Ovary (tissue), 9 donors: ENCODE data around the gene NFKBIE. TPM values are rescaled to one million over a fixed set of nuclear protein-coding genes. Genes with fewer than 3 reads are reported as not detected.
A peak's percentile ranks its signal among the peaks of the same experiment; 100 is the strongest.

Experiments used
- DNase-seq, 5 donors: peaks; one replicate each; pipeline ENCODE4 v3.0.0-alpha.2; 2019 to 2020
- H3K27ac ChIP-seq, 2 donors: fragments of 200-600 bp; one replicate each; pipeline versions ENCODE4 v1.5.1 to v1.8.0; 2019 to 2022
- H3K27me3 ChIP-seq: fragments of 200-600 bp; one replicate; pipeline ENCODE4 v1.8.0; 2022
- H3K36me3 ChIP-seq: fragments of 200-600 bp; sonication (generic); one replicate; pipeline ENCODE4 v1.5.1; 2019
- H3K4me1 ChIP-seq: one replicate; pipeline ENCODE4 v1.8.1; 2013; ENCODE audit warnings: mild to moderate bottlenecking, moderate library complexity; ENCODE audit not compliant: insufficient read depth
- H3K4me3 ChIP-seq: fragments of 200-600 bp; sonication (generic); one replicate; pipeline ENCODE4 v1.5.1; 2017
- H3K9me3 ChIP-seq, 2 donors: fragments of 200-600 bp in 1 of 2; sonication (generic) in 1 of 2; one replicate each; pipeline versions ENCODE4 v1.5.1 to v1.8.1; 2013 to 2019; ENCODE audit warnings: mild to moderate bottlenecking in 1 of 2, moderate library complexity in 1 of 2
- EP300 ChIP-seq: sonication (generic); formaldehyde crosslinking; IDR thresholded peaks from one replicate; pipeline ENCODE4 v1.6.1; 2017; ENCODE audit warnings: antibody characterized with exemption
- POLR2A ChIP-seq: fragments of 450-650 bp; IDR thresholded peaks from one replicate; pipeline ENCODE4 v1.6.1; 2017; ENCODE audit warnings: antibody characterized with exemption, mild to moderate bottlenecking, moderate library complexity
- WGBS, 3 donors: extraction: QIAGEN DNeasy Blood & Tissue Kit in 1 of 3; methylation state at CpG; one replicate each; pipeline versions ENCODE4 v1.1.5 to v1.1.7; 2013 to 2017; 5-methylcytosine and 5-hydroxymethylcytosine counted together
- intact Hi-C, 4 donors: fragments of 100-400 bp; cut with DNase I; formaldehyde crosslinking; loops; one replicate each; pipeline versions ENCODE4 v1.11.0 to v1.15.1; 2022 to 2023
- polyA plus RNA-seq, 2 donors: library from polyadenylated mRNA; stranded (reverse); fragments of 200-250 nt in 1 of 2; fragments of 350-450 nt in 1 of 2; fragmentation: Illumina TruSeq in 1 of 2; extraction: RNeasy Lipid Tissue Mini Kit (QIAGEN cat#74804) in 1 of 2; gene quantifications; one replicate each; pipeline ENCODE4 v1.2.3, GENCODE V29; 2013 to 2014
- total RNA-seq, 7 donors: library from RNA; depleted of rRNA in 2 of 7; stranded (reverse); fragments of >200 nt in 2 of 7; fragmentation: NEBNext Ultra II Directional in 3 of 7; extraction: Animal tissue kit (Norgen Biotek cat#: 25700) in 3 of 7; gene quantifications; one replicate each; pipeline versions ENCODE4 v1.1.0 to v1.2.4, GENCODE V29; 2016 to 2023
- TF ChIP-seq, protein P1 (sequence below), 3 donors: fragments of 450-650 bp in 2 of 3; fragments of 200-600 bp in 1 of 3; IDR thresholded peaks; one replicate each; pipeline versions ENCODE4 v1.5.1 to v1.8.0; 2016 to 2022; ENCODE audit warnings: antibody characterized with exemption in 3 of 3, mild to moderate bottlenecking in 1 of 3
- donor health status: DM: no; HTN: no; CAD: no; lungs with moderate emphysema.
- donor health status: DM: no; HTN: no; CAD: no.
- donor health status: Bipolar disorder and iron deficiency.
- donor health status: DM: yes; HTN: yes; CAD: no.
- donor health status: DM: no; HTN: no; CAD: no.
- donor health status: DM: yes; HTN: yes; CAD: no.

Gene NFKBIE
- total and polyA plus RNA-seq, 9 donors = 2.7 to 93.6 (median 4.9) TPM

DNA sequence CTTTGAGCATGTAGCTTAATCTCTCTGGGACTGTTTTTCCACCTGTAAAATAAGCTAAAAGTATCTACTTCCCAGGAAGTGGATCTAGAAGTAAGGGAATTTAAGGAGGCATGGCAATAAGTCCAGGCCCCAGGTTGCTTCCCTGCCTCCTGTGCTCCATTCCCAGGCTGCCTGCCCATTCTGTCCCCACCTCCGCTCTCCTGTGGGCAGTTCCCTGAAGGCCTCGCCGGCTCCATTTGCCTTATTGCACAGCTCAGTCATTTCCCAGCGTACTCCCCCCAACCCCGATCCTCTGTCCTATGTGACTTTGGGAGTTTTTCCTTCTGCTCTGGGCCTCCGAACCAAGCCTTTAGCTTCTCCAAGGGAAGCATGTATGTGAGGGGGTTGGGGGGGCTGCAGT is 37.3 kb downstream of the NFKBIE start:
- H3K27me3 ChIP-seq = no peaks in the 10 kb centered on the region
- 81 to 92% (median 89%) methylated on average over 6 of the region's 6 CpGs for WGBS, 3 donors
- H3K27ac ChIP-seq = peak overlapping the region in 1 of 2 donors; percentile 67
- intact Hi-C loops = loop anchor here in 1 of 4 donors (5.0 kb wide), 1 partner anchor 51 kb away; no protein-coding TSS in a partner anchor
- no peaks in the 10 kb centered on the region for H3K36me3 ChIP-seq
- TF ChIP-seq, protein P1, sequence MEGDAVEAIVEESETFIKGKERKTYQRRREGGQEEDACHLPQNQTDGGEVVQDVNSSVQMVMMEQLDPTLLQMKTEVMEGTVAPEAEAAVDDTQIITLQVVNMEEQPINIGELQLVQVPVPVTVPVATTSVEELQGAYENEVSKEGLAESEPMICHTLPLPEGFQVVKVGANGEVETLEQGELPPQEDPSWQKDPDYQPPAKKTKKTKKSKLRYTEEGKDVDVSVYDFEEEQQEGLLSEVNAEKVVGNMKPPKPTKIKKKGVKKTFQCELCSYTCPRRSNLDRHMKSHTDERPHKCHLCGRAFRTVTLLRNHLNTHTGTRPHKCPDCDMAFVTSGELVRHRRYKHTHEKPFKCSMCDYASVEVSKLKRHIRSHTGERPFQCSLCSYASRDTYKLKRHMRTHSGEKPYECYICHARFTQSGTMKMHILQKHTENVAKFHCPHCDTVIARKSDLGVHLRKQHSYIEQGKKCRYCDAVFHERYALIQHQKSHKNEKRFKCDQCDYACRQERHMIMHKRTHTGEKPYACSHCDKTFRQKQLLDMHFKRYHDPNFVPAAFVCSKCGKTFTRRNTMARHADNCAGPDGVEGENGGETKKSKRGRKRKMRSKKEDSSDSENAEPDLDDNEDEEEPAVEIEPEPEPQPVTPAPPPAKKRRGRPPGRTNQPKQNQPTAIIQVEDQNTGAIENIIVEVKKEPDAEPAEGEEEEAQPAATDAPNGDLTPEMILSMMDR (IDR thresholded peaks at IDR 0.05) = no peak
- TF ChIP-seq EP300 = no peak
- no peak for TF ChIP-seq POLR2A
- H3K4me1 ChIP-seq = peaks cover 22% of the 10 kb centered on the region
- H3K4me3 ChIP-seq = no peak overlapping the region
- H3K9me3 ChIP-seq = no peaks in the 10 kb centered on the region
- no peak for DNase-seq

DNA sequence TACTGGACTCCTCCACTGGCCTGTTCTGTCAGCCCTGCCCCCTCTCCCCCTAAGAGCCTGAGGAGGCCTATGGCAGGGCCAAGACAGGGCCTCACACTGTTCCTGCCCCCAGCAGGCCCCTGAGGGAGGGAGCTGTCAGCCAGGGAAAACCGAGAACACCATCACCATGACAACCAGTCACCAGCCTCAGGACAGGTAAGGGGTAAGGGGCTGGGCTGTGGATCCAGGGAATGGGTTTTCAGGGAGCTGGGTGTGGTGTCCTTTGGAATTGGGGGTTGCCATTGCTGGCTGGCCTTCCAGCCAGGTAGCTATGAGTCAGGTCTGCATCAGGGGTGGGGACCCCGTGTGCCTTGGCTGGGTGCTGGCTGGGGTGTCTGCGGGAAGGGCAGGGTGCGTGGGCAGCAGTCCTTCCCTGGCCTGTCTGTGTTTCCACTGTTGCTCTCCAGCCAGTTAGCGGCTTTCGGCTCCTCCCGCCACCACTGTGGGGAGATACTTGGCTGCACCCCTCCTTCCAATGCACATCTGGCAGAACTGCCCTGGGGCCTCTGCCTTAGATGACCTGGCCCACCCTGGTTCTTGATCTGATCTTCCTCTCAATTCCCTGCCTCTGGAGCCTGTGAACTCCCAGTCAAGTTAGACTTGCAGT is 38.1 kb downstream of the NFKBIE start:
- no peak for DNase-seq
- H3K4me3 ChIP-seq = peak overlapping the region; percentile 0
- peaks cover 27% of the 10 kb centered on the region for H3K4me1 ChIP-seq
- no peaks in the 10 kb centered on the region for H3K27me3 ChIP-seq
- intact Hi-C loops = loop anchor here in 1 of 4 donors (5.0 kb wide), 1 partner anchor 50 kb away; no protein-coding TSS in a partner anchor
- peak overlapping the region; percentile 45 to 67 for H3K27ac ChIP-seq
- TF ChIP-seq, protein P1 (IDR thresholded peaks at IDR 0.05) = no peak
- TF ChIP-seq POLR2A (peak; percentile 4), EP300 (no peak)
- 48 to 64% (median 58%) methylated on average over 7 of the region's 7 CpGs for WGBS, 3 donors
- no peaks in the 10 kb centered on the region for H3K9me3 ChIP-seq
- H3K36me3 ChIP-seq = no peaks in the 10 kb centered on the region

DNA sequence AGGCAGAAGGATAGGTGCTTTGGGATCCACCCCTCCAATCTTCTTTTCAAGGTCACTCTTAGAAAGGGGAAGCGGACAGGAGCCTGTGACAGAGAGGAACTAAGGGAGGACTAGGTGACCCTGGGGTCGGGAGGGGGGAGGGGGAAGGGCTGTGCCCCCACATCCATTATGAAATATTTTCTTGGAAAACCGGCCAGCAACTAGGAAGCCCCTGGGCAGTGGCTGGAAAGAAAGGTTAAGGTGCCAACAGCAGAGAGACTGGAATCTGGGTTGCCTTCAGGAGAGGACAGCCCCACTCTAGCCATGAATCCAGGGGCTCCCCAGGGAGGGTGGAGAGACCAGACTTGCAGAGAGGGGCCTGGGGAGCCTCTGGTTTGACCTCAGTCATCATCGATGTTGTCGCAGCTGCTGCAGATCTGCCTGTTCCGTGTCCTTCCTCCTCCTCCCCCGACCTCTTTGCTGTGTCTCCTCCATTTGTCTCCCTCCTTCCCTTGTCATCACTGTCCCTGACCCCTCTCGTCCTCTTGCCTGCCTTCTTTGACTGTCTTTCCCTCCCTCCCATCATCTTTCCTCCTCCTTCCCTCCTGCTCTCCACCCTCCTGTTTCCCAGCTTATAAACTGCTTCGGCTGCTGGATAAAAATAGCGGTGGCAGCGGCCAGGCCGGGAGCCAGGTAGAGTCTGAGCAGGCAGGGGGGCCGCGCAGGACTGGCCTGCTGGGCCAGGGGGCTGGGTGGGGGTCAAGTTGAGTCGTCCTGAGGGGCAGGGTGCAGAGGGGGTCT is 38.8 kb downstream of the NFKBIE start:
- Histone ChIP-seq H3K27ac (peak overlapping the region; percentile 45 to 67), H3K27me3 (no peaks in the 10 kb centered on the region), H3K4me3 (peak overlapping the region; percentile 0), H3K36me3 (no peaks in the 10 kb centered on the region), H3K4me1 (peaks cover 31% of the 10 kb centered on the region), H3K9me3 (no peaks in the 10 kb centered on the region)
- WGBS, 3 donors = 17 to 28% (median 17%) methylated on average over 15 of the region's 15 CpGs
- intact Hi-C loops = loop anchor here in 1 of 4 donors (5.0 kb wide), 1 partner anchor 49 kb away; no protein-coding TSS in a partner anchor
- peak in 2 of 5 donors; percentile 56 to 61 for DNase-seq
- TF ChIP-seq EP300 (no peak), POLR2A (no peak)
- TF ChIP-seq, protein P1 (IDR thresholded peaks at IDR 0.05) = no peak

DNA sequence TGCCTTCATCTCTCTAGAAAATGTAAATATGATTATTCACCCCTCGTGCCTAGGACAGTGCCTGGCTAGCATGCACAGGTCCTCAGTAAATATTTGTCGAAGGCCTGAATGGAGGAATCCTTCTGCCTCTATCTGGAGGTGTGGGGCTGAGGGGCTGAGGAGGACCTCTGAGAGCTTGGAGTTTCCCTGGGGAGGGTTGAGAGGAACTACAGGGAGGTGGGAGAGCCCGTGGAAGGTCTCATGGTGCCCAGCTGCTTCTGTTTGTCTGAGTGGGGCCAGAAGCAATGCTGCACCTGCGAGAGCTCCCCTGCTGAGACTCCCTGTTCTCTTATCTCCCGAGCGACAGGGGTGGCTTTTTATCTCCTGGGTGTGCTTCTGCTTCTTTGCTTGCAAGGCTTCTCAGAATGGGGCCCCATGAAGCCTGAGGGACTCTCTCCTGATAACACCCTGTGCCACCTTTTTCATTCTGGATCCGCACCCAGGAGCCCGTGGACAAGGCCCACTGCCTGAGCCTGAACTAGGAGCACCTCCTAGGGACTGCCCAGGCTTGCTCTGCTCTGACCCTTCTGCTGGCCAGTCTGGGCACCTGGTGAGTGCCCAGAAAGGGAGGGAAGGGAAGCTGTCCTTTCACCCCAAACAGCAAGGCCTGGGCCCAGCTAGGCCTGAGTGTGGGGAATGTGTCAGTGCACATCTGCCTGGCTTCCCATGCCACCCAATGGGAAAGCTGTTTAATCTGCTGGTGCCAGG is 39.6 kb downstream of the NFKBIE start:
- intact Hi-C loops = loop anchor here in 1 of 4 donors (5.0 kb wide), 1 partner anchor 48 kb away; no protein-coding TSS in a partner anchor
- Histone ChIP-seq H3K27me3 (no peaks in the 10 kb centered on the region), H3K36me3 (no peaks in the 10 kb centered on the region), H3K9me3 (no peaks in the 10 kb centered on the region), H3K4me1 (peaks cover 36% of the 10 kb centered on the region), H3K27ac (peak overlapping the region in 1 of 2 donors; percentile 67), H3K4me3 (no peak overlapping the region)
- TF ChIP-seq POLR2A (no peak), EP300 (no peak)
- TF ChIP-seq, protein P1 (IDR thresholded peaks at IDR 0.05) = no peak
- no peak for DNase-seq
- WGBS, 3 donors = 73 to 83% (median 82%) methylated on average over 8 of the region's 8 CpGs
